IPS-15b (cell line): ENCODE results near the gene SLC35F3.
A peak's percentile ranks its signal among the peaks of the same experiment; 100 is the strongest.

Source experiments
- H3K27me3 ChIP-seq: one replicate; pipeline ENCODE4 v1.6.1; 2013; ENCODE audit warnings: low read length; ENCODE audit not compliant: control insufficient read depth, insufficient read depth
- H3K36me3 ChIP-seq: one replicate; pipeline ENCODE4 v1.6.1; 2013; ENCODE audit warnings: low read length; ENCODE audit not compliant: control insufficient read depth, insufficient read depth
- H3K4me1 ChIP-seq: one replicate; pipeline ENCODE4 v1.6.1; 2013; ENCODE audit warnings: mild to moderate bottlenecking, low read length; ENCODE audit not compliant: control insufficient read depth, insufficient read depth
- H3K4me3 ChIP-seq: one replicate; pipeline ENCODE4 v1.5.1; 2013; ENCODE audit warnings: low read depth, low read length
- H3K9ac ChIP-seq: one replicate; pipeline ENCODE4 v1.6.1; 2013; ENCODE audit warnings: low read depth, mild to moderate bottlenecking, low read length
- H3K9me3 ChIP-seq: one replicate; pipeline ENCODE4 v1.6.1; 2013; ENCODE audit warnings: mild to moderate bottlenecking, low read length; ENCODE audit not compliant: control insufficient read depth, insufficient read depth

The SLC35F3 gene

DNA sequence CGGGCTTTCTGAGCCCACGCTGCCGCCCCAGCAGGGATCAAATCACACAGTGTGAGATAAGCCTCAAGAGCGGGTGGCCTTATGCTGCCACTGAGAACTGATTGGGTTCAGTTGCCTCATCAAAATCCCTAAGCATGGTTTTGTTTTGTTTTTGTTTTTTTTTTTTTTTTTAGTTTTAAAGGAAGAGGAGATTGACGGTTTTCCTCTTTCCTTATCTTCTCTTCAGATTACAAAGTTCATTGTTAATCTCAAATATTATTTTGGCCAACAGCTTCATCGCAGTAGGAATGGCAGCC lies 469.4 kb downstream of the SLC35F3 start:
- Histone ChIP-seq H3K36me3 (no peaks in the 10 kb centered on the region), H3K4me1 (no peaks in the 10 kb centered on the region), H3K9me3 (no peaks in the 10 kb centered on the region), H3K4me3 (peak overlapping the region; percentile 63), H3K27me3 (no peaks in the 10 kb centered on the region), H3K9ac (peak overlapping the region; percentile 71)
